ENCODE data around the gene EXD3. TPM values are rescaled to one million over a fixed set of nuclear protein-coding genes. Genes with fewer than 3 reads are reported as not detected.

Gene EXD3
- polyA plus RNA-seq, 5 donors: 10.9 to 22.0 (median 15.0) TPM

- DNase-seq: no peak
These were observed 25.0 kb upstream of the EXD3 start for GRCh38 chr9:137447722-137448601.

DNA sequence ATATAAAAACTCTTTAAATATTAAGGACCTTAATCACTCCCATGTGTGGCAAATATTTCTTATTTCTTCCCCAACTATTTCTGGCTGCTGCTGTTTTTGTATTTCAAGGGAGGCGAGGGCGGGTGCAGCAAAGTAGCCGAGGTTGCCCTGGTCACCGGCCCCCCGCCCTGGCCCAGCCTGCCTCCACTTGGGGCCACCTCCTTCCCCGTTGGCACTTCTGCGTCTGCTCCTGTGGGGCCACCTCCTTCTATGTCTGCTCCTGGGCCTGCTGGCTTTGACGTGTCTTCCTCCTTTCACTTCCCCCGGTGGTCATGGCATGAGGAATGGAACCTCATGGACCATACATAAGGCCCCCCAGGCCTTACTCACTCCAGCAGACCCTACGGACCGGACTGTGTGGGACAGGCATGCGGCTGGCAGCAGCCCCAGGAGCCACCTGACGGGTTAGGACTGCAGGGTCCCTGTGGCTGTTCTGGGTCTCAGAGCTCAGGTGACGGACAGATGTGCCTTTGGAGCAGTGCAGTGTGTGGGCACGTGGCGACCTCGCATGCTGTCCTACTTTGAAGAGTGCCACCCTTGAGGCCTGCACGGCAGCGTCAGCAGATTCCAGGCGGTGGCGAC is 24.0 kb upstream of the EXD3 start:
- DNase-seq: no peak

- DNase-seq: no peak
These were observed 23.0 kb upstream of the EXD3 start for GRCh38 chr9:137445930-137446431.

DNA sequence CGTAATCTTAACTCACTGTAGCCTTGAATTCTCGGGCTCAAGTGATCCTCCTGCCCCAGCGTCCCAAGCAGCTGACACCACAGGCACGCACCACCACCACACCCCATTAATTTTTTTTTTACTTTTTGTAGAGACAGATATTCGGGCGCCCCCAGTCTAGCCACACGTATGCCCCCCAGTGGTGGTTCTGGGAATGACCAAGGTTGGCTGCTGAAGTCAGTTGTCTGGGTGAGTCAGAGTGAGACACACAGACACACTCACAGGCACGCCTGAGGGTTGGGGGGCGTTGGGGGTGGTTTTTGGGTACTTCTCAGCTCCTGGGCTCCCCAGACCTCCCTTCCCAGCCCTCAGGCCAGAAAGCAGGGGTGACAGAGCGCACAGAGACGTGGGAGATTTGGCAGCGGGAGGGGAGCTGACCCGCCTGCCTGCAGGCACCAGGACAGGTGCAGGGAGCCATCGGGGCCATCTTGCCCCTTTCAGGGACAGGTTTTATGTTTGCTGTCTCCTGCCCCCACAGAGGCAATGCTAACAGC is 22.4 kb upstream of the EXD3 start:
- DNase-seq: peak in 1 of 2 donors; percentile 43

- no peak for DNase-seq
These were observed 21.3 kb upstream of the EXD3 start for GRCh38 chr9:137444106-137444790.

GRCh38 chr9:137441935-137442321 is 19.0 kb upstream of the EXD3 start:
- DNase-seq: no peak

- DNase-seq: no peak
These were observed 18.4 kb upstream of the EXD3 start, which contains the start of gene ENTPD8 for GRCh38 chr9:137441289-137441934. Gene ENTPD8, minus strand, starts transcription at chr9:137441357. Its CDS starts 3,072 bp downstream, at chr9:137438285.

DNA sequence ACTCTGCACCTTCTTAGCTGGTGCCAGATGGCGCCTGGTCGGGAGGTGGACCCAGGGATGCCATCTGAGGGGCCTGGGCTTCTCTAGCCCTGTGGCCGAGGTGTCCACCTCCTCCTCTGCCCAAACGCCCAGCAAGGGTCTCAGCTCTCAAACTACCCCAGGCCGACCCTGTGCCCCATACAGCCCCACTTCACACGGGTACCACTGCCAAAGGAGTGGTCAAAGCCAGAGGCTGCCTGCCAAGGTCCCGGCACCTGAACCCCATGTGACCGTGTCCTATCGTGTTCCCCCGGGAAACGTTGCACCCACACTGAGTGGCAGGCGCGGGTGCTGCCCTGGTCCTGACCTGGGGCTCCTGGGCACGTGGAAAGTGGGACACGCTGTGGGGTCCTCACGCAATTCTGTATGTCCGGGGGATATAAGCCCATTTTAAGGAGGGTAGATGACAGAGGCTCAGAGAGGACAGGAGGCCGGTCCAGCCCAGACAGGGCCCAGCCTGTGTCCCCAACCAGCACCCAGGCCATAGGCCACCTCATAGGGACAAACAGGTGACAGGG is 16.3 kb upstream of the EXD3 start:
- DNase-seq: no peak

DNA sequence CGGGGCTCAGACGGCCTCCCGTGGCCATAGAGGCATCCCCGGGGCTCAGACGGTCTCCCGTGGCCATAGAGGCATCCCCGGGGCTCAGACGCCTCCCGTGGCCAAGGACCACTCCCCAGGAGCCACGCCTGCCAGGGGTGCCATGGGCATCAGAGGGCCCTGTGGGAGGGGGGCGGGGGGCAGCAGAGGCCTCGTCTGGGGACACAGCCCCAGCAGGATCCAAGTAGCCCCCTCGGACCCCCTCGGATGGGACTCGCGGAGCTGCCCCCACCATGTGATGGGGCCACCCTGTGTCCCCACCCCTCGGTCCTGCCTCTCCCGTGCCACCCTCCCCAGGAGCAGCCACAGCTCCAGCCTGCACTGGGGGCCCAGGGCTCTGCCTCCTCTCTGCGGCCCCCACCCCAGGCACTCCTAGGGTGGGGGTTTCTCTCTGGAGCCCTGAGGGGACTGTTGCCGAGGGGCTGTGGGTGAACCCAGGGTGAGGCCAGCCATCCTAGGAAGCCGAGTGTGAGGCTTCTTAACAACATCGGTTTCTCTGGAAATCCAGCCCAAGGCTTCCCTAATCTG is 15.7 kb upstream of the EXD3 start:
- no peak for DNase-seq

DNA sequence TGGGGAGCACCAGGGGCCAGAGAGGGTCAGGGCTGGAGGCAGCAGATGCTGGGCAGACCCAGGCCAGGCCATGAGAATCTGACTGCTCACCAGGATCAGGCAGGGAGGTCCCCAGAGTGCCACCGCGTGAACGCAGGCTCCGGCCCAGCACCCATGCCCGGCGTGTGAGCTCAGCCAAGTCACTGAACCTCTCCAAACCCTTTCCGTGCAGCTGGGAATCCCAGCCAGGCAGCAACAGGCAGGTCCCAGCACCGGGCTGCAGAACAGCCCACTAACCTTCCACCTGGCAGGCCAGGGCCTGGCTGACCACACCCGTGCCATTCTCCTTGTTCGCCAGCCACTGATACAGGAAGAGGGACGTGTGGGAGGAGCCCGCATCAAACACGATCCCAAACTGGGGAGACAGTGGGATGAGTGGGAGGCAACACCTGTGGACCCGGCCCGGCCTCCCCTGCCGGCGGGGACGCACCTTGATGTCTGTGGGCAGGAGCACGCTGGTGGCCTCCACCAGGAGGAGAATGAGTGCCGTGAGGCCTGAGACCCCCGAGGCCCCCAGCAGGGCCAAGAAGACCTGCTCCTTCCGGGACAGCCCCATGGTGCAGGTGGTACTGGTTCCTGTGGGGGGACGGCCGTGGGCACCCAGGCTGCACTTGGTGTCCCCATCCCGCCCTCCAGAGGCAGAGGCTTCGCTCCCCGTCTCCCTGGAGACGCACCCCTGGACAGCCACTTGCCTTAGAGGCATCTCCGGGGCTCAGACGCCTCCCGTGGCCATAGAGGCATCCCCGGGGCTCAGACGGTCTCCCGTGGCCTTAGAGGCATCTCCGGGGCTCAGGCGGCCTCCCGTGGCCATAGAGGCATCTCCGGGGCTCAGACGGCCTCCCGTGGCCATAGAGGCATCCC is 15.0 kb upstream of the EXD3 start:
- DNase-seq: no peak

GRCh38 chr9:137436761-137437600 is 14.0 kb upstream of the EXD3 start:
- no peak for DNase-seq

DNA sequence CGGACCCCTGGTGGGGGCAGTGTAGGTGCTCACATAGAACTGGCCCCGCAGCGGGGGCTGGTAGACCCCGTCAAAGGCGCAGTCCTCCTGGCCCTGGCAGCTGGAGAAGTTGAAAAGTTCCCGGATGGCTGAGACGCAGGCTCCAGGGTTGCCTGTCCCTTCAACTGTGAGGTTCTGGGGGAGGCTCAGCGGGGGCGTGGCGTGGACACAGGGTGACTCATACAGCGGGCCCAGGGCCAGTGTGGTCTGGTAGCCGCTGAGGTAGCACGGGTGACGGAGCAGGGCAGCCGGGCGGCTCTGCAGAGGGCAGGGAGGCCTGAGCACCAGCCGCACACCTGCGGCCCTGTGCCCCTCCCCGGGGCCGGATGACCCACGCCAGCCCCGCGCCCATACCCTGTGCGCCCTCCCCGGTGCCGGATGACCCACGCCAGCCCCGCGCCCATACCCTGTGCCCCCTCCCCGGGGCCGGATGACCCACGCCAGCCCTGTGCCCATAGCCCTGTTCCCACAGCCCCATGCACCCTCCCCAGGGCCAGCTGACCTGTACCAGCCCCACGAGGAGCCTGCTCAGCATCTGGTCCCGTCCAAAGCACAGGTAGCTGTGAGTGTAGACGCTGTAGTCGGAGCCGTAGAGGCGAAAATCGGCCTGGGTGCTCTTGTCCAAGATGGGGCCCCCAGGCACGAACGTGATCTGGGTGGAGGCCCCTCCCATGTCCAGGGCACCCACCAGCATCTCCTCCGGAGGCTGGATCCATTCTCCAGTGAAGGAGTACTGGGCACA is 13.2 kb upstream of the EXD3 start:
- no peak for DNase-seq

DNA sequence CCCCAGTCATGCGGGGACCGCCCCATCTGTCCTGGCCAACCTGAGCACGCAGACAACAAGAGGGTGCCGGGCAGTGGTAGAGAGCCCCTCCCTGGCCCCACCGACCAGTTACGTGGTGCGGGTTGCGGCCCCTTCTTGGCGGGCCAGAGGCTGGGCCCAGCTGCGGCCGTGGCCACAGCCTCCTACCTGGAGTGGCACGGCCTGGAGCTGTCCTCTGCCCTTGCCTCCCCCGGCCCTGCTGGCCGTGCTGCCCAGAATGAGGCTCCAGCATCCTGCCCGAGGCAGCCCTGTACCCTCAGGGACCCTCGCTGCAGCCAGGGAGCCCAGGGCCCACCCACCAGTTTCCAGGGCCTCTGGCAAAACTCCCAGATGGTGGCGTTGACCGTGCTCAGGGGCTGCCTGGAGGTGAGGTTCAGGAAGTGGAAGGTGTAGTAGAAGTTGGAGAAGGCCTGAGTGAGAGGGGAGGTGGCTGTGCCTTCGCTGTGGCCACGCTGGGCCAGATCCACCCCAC is 12.5 kb upstream of the EXD3 start:
- DNase-seq: no peak

GRCh38 chr9:137434498-137435380 is 11.8 kb upstream of the EXD3 start:
- no peak for DNase-seq

DNA sequence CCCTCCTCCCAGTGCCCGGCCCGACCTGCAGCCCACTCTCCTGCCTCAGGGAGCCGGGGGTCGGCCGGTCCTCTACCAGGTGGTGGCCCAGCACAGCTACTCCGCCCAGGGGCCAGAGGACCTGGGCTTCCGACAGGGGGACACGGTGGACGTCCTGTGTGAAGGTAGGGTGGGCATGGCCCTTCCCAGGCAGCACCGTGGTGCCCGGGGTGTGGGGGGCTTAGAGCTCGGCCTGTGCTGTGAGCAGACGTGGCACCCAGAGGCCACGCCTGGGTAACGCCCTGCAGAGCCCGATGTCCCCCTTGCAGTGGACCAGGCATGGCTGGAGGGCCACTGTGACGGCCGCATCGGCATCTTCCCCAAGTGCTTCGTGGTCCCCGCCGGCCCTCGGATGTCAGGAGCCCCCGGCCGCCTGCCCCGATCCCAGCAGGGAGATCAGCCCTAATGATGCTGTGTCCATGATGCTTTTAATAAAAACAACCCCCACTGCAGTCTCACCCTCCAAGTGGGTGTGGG is 11.0 kb upstream of the EXD3 start:
- DNase-seq: no peak

DNA sequence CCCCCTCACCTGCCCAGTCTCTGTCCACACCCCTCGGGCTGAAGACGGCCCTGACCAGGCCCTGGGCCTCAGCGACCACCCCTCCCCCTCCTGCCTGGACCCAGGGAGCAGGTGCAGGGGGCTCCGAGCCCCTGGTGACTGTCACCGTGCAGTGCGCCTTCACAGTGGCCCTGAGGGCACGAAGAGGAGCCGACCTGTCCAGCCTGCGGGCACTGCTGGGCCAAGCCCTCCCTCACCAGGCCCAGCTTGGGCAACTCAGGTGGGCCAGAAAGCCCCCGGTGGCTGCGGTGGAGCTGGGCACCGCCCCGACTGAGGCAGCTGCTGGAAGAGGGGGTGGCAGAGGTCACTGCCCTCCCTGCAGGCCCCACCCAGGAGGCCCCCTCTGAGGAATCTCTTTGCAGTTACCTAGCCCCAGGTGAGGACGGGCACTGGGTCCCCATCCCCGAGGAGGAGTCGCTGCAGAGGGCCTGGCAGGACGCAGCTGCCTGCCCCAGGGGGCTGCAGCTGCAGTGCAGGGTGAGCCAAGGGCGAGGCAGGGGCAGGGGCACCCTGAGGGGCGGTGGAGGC is 10.5 kb upstream of the EXD3 start:
- DNase-seq: no peak
